Measurements from ENCODE around the gene SC5D.

SC5D gene

GRCh38 chr11:121337078-121337477, 44.5 kb downstream of the SC5D start:
- no peak overlapping the region for H3K4me3 ChIP-seq (ENCODE audit: low read length)
- TF ChIP-seq, protein P1, sequence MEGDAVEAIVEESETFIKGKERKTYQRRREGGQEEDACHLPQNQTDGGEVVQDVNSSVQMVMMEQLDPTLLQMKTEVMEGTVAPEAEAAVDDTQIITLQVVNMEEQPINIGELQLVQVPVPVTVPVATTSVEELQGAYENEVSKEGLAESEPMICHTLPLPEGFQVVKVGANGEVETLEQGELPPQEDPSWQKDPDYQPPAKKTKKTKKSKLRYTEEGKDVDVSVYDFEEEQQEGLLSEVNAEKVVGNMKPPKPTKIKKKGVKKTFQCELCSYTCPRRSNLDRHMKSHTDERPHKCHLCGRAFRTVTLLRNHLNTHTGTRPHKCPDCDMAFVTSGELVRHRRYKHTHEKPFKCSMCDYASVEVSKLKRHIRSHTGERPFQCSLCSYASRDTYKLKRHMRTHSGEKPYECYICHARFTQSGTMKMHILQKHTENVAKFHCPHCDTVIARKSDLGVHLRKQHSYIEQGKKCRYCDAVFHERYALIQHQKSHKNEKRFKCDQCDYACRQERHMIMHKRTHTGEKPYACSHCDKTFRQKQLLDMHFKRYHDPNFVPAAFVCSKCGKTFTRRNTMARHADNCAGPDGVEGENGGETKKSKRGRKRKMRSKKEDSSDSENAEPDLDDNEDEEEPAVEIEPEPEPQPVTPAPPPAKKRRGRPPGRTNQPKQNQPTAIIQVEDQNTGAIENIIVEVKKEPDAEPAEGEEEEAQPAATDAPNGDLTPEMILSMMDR (conservative IDR thresholded peaks at IDR 0.05; ENCODE audit: low read depth, low read length) = no peak
- DNase-seq (ENCODE audit: low read depth) = no peak

- no peak overlapping the region for H3K4me3 ChIP-seq (ENCODE audit: low read length)
- TF ChIP-seq, protein P1 (conservative IDR thresholded peaks at IDR 0.05; ENCODE audit: low read depth, low read length) = no peak
- DNase-seq (ENCODE audit: low read depth) = no peak
Observed at GRCh38 chr11:121337740-121338272, 45.2 kb downstream of the SC5D start.

- no peak overlapping the region for H3K4me3 ChIP-seq (ENCODE audit: low read length)
- DNase-seq (ENCODE audit: low read depth) = no peak
- TF ChIP-seq, protein P1 (conservative IDR thresholded peaks at IDR 0.05; ENCODE audit: low read depth, low read length) = no peak
Observed at GRCh38 chr11:121338536-121338935, 46.0 kb downstream of the SC5D start.

GRCh38 chr11:121340032-121340580, 47.5 kb downstream of the SC5D start:
- DNase-seq (ENCODE audit: low read depth) = no peak
- no peak overlapping the region for H3K4me3 ChIP-seq (ENCODE audit: low read length)
- TF ChIP-seq, protein P1 (conservative IDR thresholded peaks at IDR 0.05; ENCODE audit: low read depth, low read length) = no peak

DNA sequence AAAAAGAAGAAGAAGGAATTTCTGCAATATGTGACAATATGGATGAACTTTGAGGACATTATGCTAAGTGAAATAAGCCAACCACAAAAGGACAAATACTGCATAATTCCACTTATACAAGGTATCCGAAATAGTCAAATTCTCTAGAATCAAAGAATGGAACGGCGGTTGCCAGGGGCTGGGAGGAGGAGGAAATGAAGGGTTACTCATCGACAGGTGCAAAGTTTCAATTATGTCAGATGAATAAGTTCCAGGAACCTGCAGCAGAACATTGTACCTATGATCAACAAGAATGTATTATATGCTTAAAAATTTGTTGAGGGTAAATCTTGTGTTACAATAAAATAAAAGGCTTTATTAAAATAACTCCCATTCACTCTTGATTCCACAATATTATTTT, 49.0 kb downstream of the SC5D start:
- H3K4me3 ChIP-seq (ENCODE audit: low read length) = no peak overlapping the region
- TF ChIP-seq, protein P1 (conservative IDR thresholded peaks at IDR 0.05; ENCODE audit: low read depth, low read length) = no peak
- no peak for DNase-seq (ENCODE audit: low read depth)

DNA sequence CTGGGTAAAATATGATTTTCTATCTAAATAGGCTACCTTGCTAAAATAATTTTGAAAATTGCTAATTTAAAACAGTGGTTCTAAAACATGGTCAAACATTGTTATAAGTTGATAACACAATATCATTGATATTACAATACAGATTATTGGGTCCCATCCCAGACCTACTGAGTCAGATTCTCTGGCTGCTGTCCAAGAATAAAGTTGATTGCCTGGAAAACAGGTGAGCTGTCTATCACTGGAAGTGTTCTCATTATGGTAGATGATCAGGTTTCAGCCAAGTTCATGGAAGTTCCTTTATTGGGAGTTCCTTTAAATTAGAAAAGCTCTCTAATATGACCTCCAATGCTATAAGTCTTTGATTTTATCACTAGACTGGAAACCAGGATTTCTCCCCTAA, 52.3 kb downstream of the SC5D start:
- TF ChIP-seq, protein P1 (conservative IDR thresholded peaks at IDR 0.05; ENCODE audit: low read depth, low read length) = no peak

DNA sequence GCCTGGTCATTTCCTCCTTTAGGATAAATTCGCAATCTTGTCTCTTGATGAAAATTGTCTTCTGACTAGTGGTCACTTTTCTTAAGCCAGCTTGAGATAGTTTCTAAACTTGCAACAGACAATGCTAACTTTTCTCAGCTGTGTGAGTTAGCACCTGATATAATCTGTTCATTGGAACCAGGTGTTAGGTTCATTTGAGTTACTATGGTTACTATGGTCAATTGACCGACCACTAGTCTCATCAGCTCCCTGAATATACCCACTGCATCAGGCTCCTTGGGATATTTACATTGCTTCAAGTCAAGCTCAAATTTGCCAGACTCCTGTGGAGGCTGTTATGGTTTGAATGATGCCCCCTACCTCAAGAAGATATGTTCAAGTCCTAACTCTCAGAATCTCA, 54.5 kb downstream of the SC5D start:
- TF ChIP-seq, protein P1 (conservative IDR thresholded peaks at IDR 0.05; ENCODE audit: low read depth, low read length) = no peak
- no peak overlapping the region for H3K4me3 ChIP-seq (ENCODE audit: low read length)
- DNase-seq (ENCODE audit: low read depth) = no peak

More for the DNA sequence above, 52.3 kb downstream of the SC5D start:
- no peak for DNase-seq (ENCODE audit: low read depth)
- no peak overlapping the region for H3K4me3 ChIP-seq (ENCODE audit: low read length)
